Measurements from ENCODE around the gene RELN.
A peak's percentile ranks its signal among the peaks of the same experiment; 100 is the strongest.

RELN gene

DNA sequence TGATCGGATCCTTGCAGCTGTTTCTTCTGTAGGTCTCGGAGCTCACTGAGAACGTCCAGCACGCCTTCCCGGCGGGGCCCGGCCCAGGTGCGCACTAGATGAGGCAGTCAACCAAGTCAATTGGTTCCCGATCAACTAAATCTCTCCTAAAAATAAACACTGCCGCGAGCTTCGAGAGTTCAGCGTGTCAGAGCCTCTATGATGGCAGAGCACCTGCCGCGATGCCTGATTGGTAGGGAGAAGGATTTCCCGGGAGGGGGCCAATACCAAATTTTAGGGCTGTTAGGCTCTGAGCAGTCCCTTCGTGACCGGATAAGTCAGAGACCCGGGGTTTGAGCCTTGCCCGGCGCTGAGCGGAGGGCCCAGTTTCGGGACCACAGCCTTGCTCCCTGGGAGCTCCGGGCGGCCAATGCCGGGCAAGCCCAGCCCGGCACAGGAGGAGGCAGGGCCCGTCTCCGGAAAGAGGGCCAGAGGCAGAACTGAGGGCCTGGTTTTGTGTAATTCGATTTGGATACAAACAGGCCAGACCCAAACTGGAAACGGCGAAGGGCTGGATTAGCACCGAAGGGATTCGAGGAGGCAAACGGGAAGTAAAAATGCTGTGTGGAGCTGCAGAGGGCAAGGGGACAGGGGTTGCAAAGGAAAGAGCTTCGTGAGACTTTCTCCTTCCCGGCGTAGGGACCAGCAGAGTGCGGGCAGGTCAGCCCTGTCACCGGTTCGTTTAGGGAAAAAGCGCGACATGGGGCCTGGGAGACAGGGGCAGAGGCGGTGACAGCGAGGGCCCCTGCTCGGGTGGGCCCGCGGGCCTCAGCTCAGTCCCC, 544.0 kb downstream of the RELN start:
- DNase-seq: peak; percentile 24

DNA sequence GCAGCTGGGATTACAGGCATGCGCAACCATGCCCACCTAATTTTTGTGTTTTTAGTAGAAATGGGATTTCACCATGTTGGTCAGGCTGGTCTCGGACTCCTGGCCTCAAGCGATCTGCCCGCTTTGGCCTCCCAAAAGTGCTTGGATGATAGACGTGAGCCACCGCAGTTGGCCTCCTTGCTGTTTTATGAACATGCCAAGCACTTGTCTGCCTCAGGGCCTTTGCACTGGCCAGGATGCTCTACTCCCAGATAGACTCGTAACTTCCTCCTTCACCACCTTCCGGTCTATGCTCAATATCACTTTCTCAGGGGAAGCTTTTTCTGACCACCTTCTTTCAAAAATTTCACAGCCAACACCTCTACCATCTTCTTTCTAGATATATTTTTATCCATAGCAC, 549.8 kb downstream of the RELN start:
- no peak for DNase-seq

GRCh38 chr7:103437623-103438022, 551.8 kb downstream of the RELN start:
- DNase-seq: no peak

- no peak for DNase-seq
Measured at GRCh38 chr7:103432712-103433111, 556.7 kb downstream of the RELN start.

DNA sequence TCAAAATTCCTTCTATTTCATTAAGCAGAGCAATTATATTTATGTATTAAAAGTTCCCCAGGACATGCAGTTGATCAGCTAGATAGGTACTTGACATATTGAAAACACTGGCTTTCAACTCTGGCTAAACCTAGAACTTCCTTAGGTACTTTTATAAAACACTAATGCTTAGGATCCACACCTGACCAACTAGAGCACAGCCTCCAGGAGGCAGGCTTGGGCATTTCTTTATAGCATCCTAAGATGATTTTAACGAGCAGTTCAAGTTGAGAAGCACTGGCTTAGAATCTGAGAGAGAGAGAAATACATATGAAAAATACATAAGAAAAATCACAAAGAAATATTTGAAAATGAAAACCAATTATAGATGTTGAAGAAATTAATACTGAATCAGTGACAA, 564.3 kb downstream of the RELN start:
- DNase-seq: no peak

DNA sequence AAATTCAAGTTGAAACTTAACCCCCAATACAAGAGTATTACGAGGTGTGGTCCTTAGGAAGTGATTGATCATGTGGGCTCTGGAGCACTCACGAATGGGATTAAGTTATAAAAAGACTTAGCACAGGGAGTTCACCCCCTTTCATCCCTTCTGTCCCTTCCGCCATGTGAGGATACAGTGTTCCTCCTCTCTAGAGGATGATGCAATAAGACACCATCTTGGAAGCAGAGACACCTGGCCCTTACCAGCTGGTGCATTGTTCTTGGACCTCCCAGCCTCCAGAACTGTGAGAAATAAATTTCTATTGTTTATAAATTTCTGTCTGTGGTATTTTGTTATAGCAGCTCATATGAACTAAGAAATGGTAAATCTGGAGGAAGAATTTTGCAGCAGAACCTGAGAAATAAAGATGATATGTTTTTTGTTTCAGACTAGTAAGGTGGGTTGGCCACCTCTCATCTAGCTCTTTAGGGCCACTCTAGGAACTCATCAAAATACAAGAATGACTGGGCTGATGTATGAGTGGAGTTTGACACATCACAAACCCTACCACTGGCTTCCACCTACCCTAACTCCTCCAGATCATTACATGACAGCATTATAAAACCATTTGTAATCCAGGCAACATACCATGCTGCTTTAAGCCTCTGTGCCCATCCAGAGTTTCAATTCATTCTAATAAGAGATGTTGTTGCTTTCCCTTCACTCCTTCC, 565.8 kb downstream of the RELN start:
- no peak for DNase-seq

Data from DMS79 (cell line).